Neural cell (in vitro differentiated cells): Measurements from ENCODE around the gene QSER1. TPM values are rescaled to one million over a fixed set of nuclear protein-coding genes. Genes with fewer than 3 reads are reported as not detected.

ENCODE experiments used
- H2AFZ ChIP-seq: fragments of 200-600, 300-800 bp; sonication (generic), shearing (Covaris generic); 2 replicates; pipeline ENCODE4 v1.6.0; 2014; ENCODE audit warnings: low read depth, mild to moderate bottlenecking, antibody characterized with exemption, low read length, moderate library complexity
- H3F3A ChIP-seq: fragments of 200-600 bp; shearing (Covaris generic); 2 replicates; pipeline ENCODE4 v1.6.1; 2016; ENCODE audit warnings: mild to moderate bottlenecking, moderate library complexity, mixed read lengths, antibody characterized with exemption, low read length; ENCODE audit not compliant: insufficient read depth, poor library complexity, severe bottlenecking
- H3K27ac ChIP-seq: fragments of 200-600, 300-800 bp; sonication (generic), shearing (Covaris generic); 2 replicates; pipeline ENCODE4 v1.5.1; 2014; ENCODE audit warnings: mild to moderate bottlenecking, low read length, moderate library complexity
- H3K27me3 ChIP-seq: fragments of 300-800, 200-600 bp; sonication (generic), shearing (Covaris generic); 2 replicates; pipeline ENCODE4 v1.6.0; 2014; ENCODE audit warnings: mild to moderate bottlenecking, low read depth, low read length, moderate library complexity; ENCODE audit not compliant: insufficient read depth
- H3K36me3 ChIP-seq: fragments of 300-800, 200-600 bp; sonication (generic), shearing (Covaris generic); 2 replicates; pipeline ENCODE4 v1.5.1; 2014; ENCODE audit warnings: mild to moderate bottlenecking, antibody characterized with exemption, low read length, moderate library complexity; ENCODE audit not compliant: insufficient read depth
- H3K4me2 ChIP-seq: fragments of 300-800, 200-600 bp; sonication (generic), shearing (Covaris generic); 2 replicates; pipeline ENCODE4 v1.6.0; 2014; ENCODE audit warnings: mild to moderate bottlenecking, low read length
- H3K4me3 ChIP-seq: fragments of 300-800, 200-600 bp; sonication (generic), shearing (Covaris generic); 2 replicates; pipeline ENCODE4 v1.5.1; 2014; ENCODE audit warnings: mild to moderate bottlenecking, low read length, moderate library complexity
- H3K79me2 ChIP-seq: fragments of 200-600 bp; shearing (Covaris generic); replicated peaks from 2 replicates; pipeline ENCODE4 v1.6.0; 2014; ENCODE audit warnings: mild to moderate bottlenecking, low read length, moderate library complexity; ENCODE audit not compliant: insufficient read depth
- H3K9ac ChIP-seq: fragments of 300-800, 200-600 bp; sonication (generic), shearing (Covaris generic); 2 replicates; pipeline ENCODE4 v1.6.1; 2016; ENCODE audit warnings: mild to moderate bottlenecking, low read length, mixed read lengths
- H3K9me2 ChIP-seq: fragments of 200-600 bp; shearing (Covaris generic); 2 replicates; pipeline ENCODE4 v1.6.1; 2016; ENCODE audit warnings: mild to moderate bottlenecking, low read length, mixed read lengths; ENCODE audit not compliant: insufficient read depth
- H3K9me3 ChIP-seq: fragments of 200-600, 300-800 bp; sonication (generic), shearing (Covaris generic); 2 replicates; pipeline ENCODE4 v1.6.1; 2016; ENCODE audit warnings: mild to moderate bottlenecking, mixed run types, low read length, moderate library complexity, mixed read lengths
- H4K20me1 ChIP-seq: fragments of 200-600 bp; shearing (Covaris generic); 2 replicates; pipeline ENCODE4 v1.6.1; 2016; ENCODE audit warnings: mild to moderate bottlenecking, mixed run types; ENCODE audit not compliant: insufficient read depth
- CTCF ChIP-seq: fragments of 450-650 bp; IDR thresholded peaks from 2 replicates; pipeline ENCODE4 v1.5.1; 2014; ENCODE audit warnings: antibody characterized with exemption, mild to moderate bottlenecking, moderate library complexity; ENCODE audit not compliant: poor library complexity, severe bottlenecking
- EP300 ChIP-seq: fragments of 450-650 bp; conservative IDR thresholded peaks from 2 replicates; pipeline ENCODE4 v1.6.1; 2014; ENCODE audit warnings: antibody characterized with exemption, mild to moderate bottlenecking, moderate library complexity; ENCODE audit not compliant: poor library complexity, severe bottlenecking
- EZH2 ChIP-seq: fragments of 200-600, 300-800 bp; shearing (Covaris generic), sonication (generic); IDR thresholded peaks from 2 replicates; pipeline ENCODE4 v1.6.1; 2014; ENCODE audit warnings: antibody characterized with exemption, low read length, borderline replicate concordance, mild to moderate bottlenecking; ENCODE audit not compliant: insufficient read depth, poor library complexity, severe bottlenecking
- MXI1 ChIP-seq: fragments of 450-650 bp; conservative IDR thresholded peaks from 2 replicates; pipeline ENCODE4 v1.6.1; 2014; ENCODE audit warnings: antibody characterized with exemption, mild to moderate bottlenecking; ENCODE audit not compliant: poor library complexity, severe bottlenecking
- POLR2AphosphoS5 ChIP-seq: IDR thresholded peaks from 2 replicates; pipeline ENCODE4 v1.6.1; 2012
- RAD21 ChIP-seq: fragments of 450-650 bp; conservative IDR thresholded peaks from 2 replicates; pipeline ENCODE4 v1.6.1; 2014; ENCODE audit warnings: antibody characterized with exemption, mild to moderate bottlenecking, moderate library complexity
- REST ChIP-seq: IDR thresholded peaks from 2 replicates; pipeline ENCODE4 v1.6.1; 2012; ENCODE audit warnings: borderline replicate concordance
- SMC3 ChIP-seq: fragments of 450-650 bp; conservative IDR thresholded peaks from 2 replicates; pipeline ENCODE4 v1.6.1; 2014; ENCODE audit warnings: antibody characterized with exemption, mild to moderate bottlenecking, moderate library complexity; ENCODE audit not compliant: poor library complexity
- TAF1 ChIP-seq: IDR thresholded peaks from 2 replicates; pipeline ENCODE4 v1.6.1; 2012; ENCODE audit warnings: low read depth
- polyA plus RNA-seq: library from polyadenylated mRNA; depleted of rRNA; stranded (reverse); fragments of >200 nt; gene quantifications from 2 replicates; pipeline ENCODE4 v1.2.3, GENCODE V29; 2014

QSER1 gene
- polyA plus RNA-seq, 1 donor from 2014 or later = 18.1 TPM

- Histone ChIP-seq H3K27me3 (no peaks in the 10 kb centered on the region), H2AFZ (no peak overlapping the region), H3K9me2 (no peaks in the 10 kb centered on the region), H3K4me3 (no peak overlapping the region), H3K36me3 (peaks cover 4% of the 10 kb centered on the region), H3K4me2 (no peak overlapping the region), H3K9me3 (no peaks in the 10 kb centered on the region), H3K27ac (no peak overlapping the region), H3K9ac (no peak overlapping the region), H4K20me1 (no peaks in the 10 kb centered on the region), H3F3A (no peaks in the 10 kb centered on the region), H3K79me2 (no peaks in the 10 kb centered on the region)
- no peak for TF ChIP-seq EZH2
- TF ChIP-seq REST = no peak
- no peak for TF ChIP-seq CTCF
- TF ChIP-seq POLR2AphosphoS5 = no peak
- TF ChIP-seq EP300 = no peak
- no peak for TF ChIP-seq MXI1
- TF ChIP-seq TAF1 = no peak
- no peak for TF ChIP-seq RAD21
- TF ChIP-seq SMC3 = no peak
These were observed 69.4 kb downstream of the QSER1 start for GRCh38 chr11:32962016-32962415.

- H3K9me3 ChIP-seq = no peaks in the 10 kb centered on the region
- peaks cover 4% of the 10 kb centered on the region for H3K36me3 ChIP-seq
- no peaks in the 10 kb centered on the region for H4K20me1 ChIP-seq
- H3K9me2 ChIP-seq = no peaks in the 10 kb centered on the region
- TF ChIP-seq REST = no peak
- no peak for TF ChIP-seq MXI1
- TF ChIP-seq EP300 = no peak
- TF ChIP-seq SMC3 = no peak
- TF ChIP-seq POLR2AphosphoS5 = no peak
- no peak for TF ChIP-seq EZH2
- TF ChIP-seq RAD21 = no peak
- TF ChIP-seq CTCF = no peak
- no peak for TF ChIP-seq TAF1
- H3K9ac ChIP-seq = no peak overlapping the region
- H3F3A ChIP-seq = no peaks in the 10 kb centered on the region
- H3K27ac ChIP-seq = no peak overlapping the region
- H3K4me2 ChIP-seq = no peak overlapping the region
- H3K4me3 ChIP-seq = no peak overlapping the region
- no peaks in the 10 kb centered on the region for H3K27me3 ChIP-seq
- H3K79me2 ChIP-seq = no peaks in the 10 kb centered on the region
- H2AFZ ChIP-seq = no peak overlapping the region
These were observed 71.1 kb downstream of the QSER1 start for GRCh38 chr11:32963721-32964120.
